ENCODE measurements around the gene PRDM7. TPM values are rescaled to one million over a fixed set of nuclear protein-coding genes. Genes with fewer than 3 reads are reported as not detected.

Gene PRDM7
- total and polyA plus RNA-seq, 9 of the 15 experiments (the other 6 are each of a cell fraction or from before 2014, with no cell fraction given), result not detected

- TF ChIP-seq ZNF561 (CRISPR knock-in tag; conservative IDR thresholded peaks at IDR 0.05), result no peak
- TF ChIP-seq E2F4 (CRISPR knock-in tag; IDR thresholded peaks at IDR 0.05; ENCODE audit: low read depth), result peak; percentile 76
- no peak for TF ChIP-seq ZBTB12 (CRISPR knock-in tag; IDR thresholded peaks at IDR 0.05)
- TF ChIP-seq CEBPZ (IDR thresholded peaks at IDR 0.05; ENCODE audit: borderline replicate concordance, low read depth, low read length), result no peak
- TF ChIP-seq ZNF407 (IDR thresholded peaks at IDR 0.05; ENCODE audit: low read depth), result no peak
- TF ChIP-seq CCAR2 (IDR thresholded peaks at IDR 0.05; ENCODE audit: low read depth, low read length), result no peak
- TF ChIP-seq AFF4 (CRISPR knock-in tag; IDR thresholded peaks at IDR 0.05), result no peak
Measured at GRCh38 chr16:90022209-90023077, 54.7 kb downstream of the PRDM7 start (continued).

Measured in K562 (cell line).